Prostate gland (tissue), 2 donors: Measurements from ENCODE around the gene DCAF15.

ENCODE experiments used
- POLR2A ChIP-seq: fragments of 450-650 bp; IDR thresholded peaks from one replicate; pipeline ENCODE4 v1.6.1; 2016; ENCODE audit warnings: antibody characterized with exemption, mild to moderate bottlenecking
- TF ChIP-seq, protein P1 (sequence below), 4 experiments: fragments of 200-600 bp in 2 of 4; fragments of 450-650 bp in 2 of 4; sonication (generic) in 2 of 4; IDR thresholded peaks; 1 replicate in 3 of 4; 2 replicates in 1 of 4; pipeline ENCODE4 v1.5.1; 2016 to 2019; ENCODE audit warnings: antibody characterized with exemption in 4 of 4, mild to moderate bottlenecking in 2 of 4, moderate library complexity in 2 of 4

- TF ChIP-seq, protein P1, sequence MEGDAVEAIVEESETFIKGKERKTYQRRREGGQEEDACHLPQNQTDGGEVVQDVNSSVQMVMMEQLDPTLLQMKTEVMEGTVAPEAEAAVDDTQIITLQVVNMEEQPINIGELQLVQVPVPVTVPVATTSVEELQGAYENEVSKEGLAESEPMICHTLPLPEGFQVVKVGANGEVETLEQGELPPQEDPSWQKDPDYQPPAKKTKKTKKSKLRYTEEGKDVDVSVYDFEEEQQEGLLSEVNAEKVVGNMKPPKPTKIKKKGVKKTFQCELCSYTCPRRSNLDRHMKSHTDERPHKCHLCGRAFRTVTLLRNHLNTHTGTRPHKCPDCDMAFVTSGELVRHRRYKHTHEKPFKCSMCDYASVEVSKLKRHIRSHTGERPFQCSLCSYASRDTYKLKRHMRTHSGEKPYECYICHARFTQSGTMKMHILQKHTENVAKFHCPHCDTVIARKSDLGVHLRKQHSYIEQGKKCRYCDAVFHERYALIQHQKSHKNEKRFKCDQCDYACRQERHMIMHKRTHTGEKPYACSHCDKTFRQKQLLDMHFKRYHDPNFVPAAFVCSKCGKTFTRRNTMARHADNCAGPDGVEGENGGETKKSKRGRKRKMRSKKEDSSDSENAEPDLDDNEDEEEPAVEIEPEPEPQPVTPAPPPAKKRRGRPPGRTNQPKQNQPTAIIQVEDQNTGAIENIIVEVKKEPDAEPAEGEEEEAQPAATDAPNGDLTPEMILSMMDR (IDR thresholded peaks at IDR 0.05) = no peak
- no peak for TF ChIP-seq POLR2A
These were observed 43.6 kb upstream of the DCAF15 start for GRCh38 chr19:13908674-13909073.
